Keratinocyte (primary cell): ENCODE measurements around the gene HCFC1. TPM values are rescaled to one million over a fixed set of nuclear protein-coding genes. Genes with fewer than 3 reads are reported as not detected.

Experiments
- DNase-seq: peaks from one replicate; pipeline ENCODE4 v3.0.0-alpha.2; 2011; ENCODE audit warnings: low read depth, missing footprints, low spot score
- FAIRE-seq: peaks from 2 replicates; lab custom pipeline; 2011; peaks lifted over from hg19 to GRCh38; lab: Jason Lieb, UNC
- H2AFZ ChIP-seq: 2 replicates; pipeline ENCODE4 v1.6.0; 2012; ENCODE audit warnings: low read length, control low read depth, inconsistent platforms; ENCODE audit not compliant: control insufficient read depth
- H3K27ac ChIP-seq: 2 replicates; pipeline ENCODE4 v1.5.1; 2011; ENCODE audit warnings: low read length; ENCODE audit not compliant: control insufficient read depth, insufficient read depth
- H3K27me3 ChIP-seq: 3 replicates; pipeline ENCODE4 v1.6.0; 2011; ENCODE audit warnings: low read length; ENCODE audit not compliant: control insufficient read depth, insufficient read depth; ENCODE audit errors: extremely low read depth
- H3K36me3 ChIP-seq, 2 experiments: 2 replicates in 1 of 2; 3 replicates in 1 of 2; pipeline ENCODE4 v1.5.1; 2011; ENCODE audit warnings: low read length in 2 of 2, mild to moderate bottlenecking in 1 of 2; ENCODE audit not compliant: control insufficient read depth in 2 of 2, insufficient read depth in 2 of 2; ENCODE audit errors: extremely low read depth in 1 of 2
- H3K4me1 ChIP-seq: 3 replicates; pipeline ENCODE4 v1.5.1; 2011; ENCODE audit warnings: low read length; ENCODE audit not compliant: control insufficient read depth, insufficient read depth; ENCODE audit errors: extremely low read depth
- H3K4me2 ChIP-seq: 3 replicates; pipeline ENCODE4 v1.6.0; 2011; ENCODE audit warnings: low read depth, low read length; ENCODE audit not compliant: control insufficient read depth, insufficient read depth; ENCODE audit errors: extremely low read depth
- H3K4me3 ChIP-seq, 3 experiments: fragments of 200-600 bp in 1 of 3; sonication (generic) in 1 of 3; 2 replicates in 2 of 3; 3 replicates in 1 of 3; pipeline ENCODE4 v1.5.1; 2011 to 2016; ENCODE audit warnings: low read length in 3 of 3, mild to moderate bottlenecking in 3 of 3, control low read depth in 2 of 3, inconsistent platforms in 1 of 3, low read depth in 1 of 3, mixed read lengths in 1 of 3, mixed run types in 1 of 3, moderate library complexity in 1 of 3; ENCODE audit not compliant: control insufficient read depth in 2 of 3, insufficient read depth in 2 of 3; ENCODE audit errors: extremely low read depth in 1 of 3
- H3K79me2 ChIP-seq: 2 replicates; pipeline ENCODE4 v1.6.0; 2012; ENCODE audit warnings: low read length; ENCODE audit not compliant: control insufficient read depth, insufficient read depth
- H3K9ac ChIP-seq: 3 replicates; pipeline ENCODE4 v1.6.0; 2011; ENCODE audit warnings: low read length; ENCODE audit not compliant: control insufficient read depth, insufficient read depth; ENCODE audit errors: extremely low read depth
- H3K9me1 ChIP-seq: 3 replicates; pipeline ENCODE4 v1.6.0; 2011; ENCODE audit warnings: low read length; ENCODE audit not compliant: control insufficient read depth, insufficient read depth; ENCODE audit errors: extremely low read depth
- H3K9me3 ChIP-seq: 2 replicates; pipeline ENCODE4 v1.5.1; 2012; ENCODE audit warnings: low read depth, low read length; ENCODE audit not compliant: control insufficient read depth
- H4K20me1 ChIP-seq: 3 replicates; pipeline ENCODE4 v1.6.0; 2011; ENCODE audit warnings: low read length; ENCODE audit not compliant: control insufficient read depth, insufficient read depth; ENCODE audit errors: extremely low read depth
- EZH2 ChIP-seq: IDR thresholded peaks from one replicate; pipeline ENCODE4 v1.6.1; 2012; ENCODE audit warnings: inconsistent platforms, mild to moderate bottlenecking, low read length, moderate library complexity
- dilution Hi-C: fragments of 300-500 bp; cut with MboI; formaldehyde crosslinking; loops from one replicate; pipeline ENCODE4 v1.7.0; 2020; ENCODE audit warnings: low sequenced_read_pairs; ENCODE audit not compliant: extremely low pct_ligation_motif_present
- polyA plus RNA-seq, 5 experiments: library from polyadenylated mRNA; depleted of rRNA in 3 of 5; stranded (reverse) in 3 of 5; stranded (forward) in 1 of 5; unstranded in 1 of 5; fragments of >200 nt; gene quantifications; 1 replicate in 1 of 5; 2 replicates in 3 of 5; 3 replicates in 1 of 5; pipeline versions ENCODE4 v1.2.1 to v1.2.3, GENCODE V29; 2011 to 2012; ENCODE audit warnings: missing spikeins in 2 of 5, low read depth in 1 of 5, low replicate concordance in 1 of 5
- TF ChIP-seq, protein P1 (sequence below), 3 experiments: IDR thresholded peaks in 1 of 3; conservative IDR thresholded peaks in 1 of 3; optimal IDR thresholded peaks in 1 of 3; 2 replicates in 2 of 3; 3 replicates in 1 of 3; pipeline versions ENCODE3 to v1.5.1; 2011; ENCODE audit warnings: low read length in 3 of 3, mild to moderate bottlenecking in 3 of 3, moderate library complexity in 2 of 3, control low read depth in 1 of 3, inconsistent platforms in 1 of 3; ENCODE audit not compliant: insufficient read depth in 2 of 3; ENCODE audit errors: extremely low read depth in 1 of 3

Gene HCFC1
- polyA plus RNA-seq, 1 donor (not counting 4 experiments of a cell fraction or from before 2014, with no cell fraction given), result 2.7 TPM

GRCh38 chrX:153973127-153974002, 1.7 kb upstream of the HCFC1 start:
- H3K4me1 ChIP-seq, result peaks cover 19% of the 10 kb centered on the region
- DNase-seq, result no peak
- peak overlapping the region; percentile 49 to 77 (median 70) for H3K4me3 ChIP-seq
- no peak for TF ChIP-seq EZH2
- TF ChIP-seq, protein P1, sequence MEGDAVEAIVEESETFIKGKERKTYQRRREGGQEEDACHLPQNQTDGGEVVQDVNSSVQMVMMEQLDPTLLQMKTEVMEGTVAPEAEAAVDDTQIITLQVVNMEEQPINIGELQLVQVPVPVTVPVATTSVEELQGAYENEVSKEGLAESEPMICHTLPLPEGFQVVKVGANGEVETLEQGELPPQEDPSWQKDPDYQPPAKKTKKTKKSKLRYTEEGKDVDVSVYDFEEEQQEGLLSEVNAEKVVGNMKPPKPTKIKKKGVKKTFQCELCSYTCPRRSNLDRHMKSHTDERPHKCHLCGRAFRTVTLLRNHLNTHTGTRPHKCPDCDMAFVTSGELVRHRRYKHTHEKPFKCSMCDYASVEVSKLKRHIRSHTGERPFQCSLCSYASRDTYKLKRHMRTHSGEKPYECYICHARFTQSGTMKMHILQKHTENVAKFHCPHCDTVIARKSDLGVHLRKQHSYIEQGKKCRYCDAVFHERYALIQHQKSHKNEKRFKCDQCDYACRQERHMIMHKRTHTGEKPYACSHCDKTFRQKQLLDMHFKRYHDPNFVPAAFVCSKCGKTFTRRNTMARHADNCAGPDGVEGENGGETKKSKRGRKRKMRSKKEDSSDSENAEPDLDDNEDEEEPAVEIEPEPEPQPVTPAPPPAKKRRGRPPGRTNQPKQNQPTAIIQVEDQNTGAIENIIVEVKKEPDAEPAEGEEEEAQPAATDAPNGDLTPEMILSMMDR (optimal IDR thresholded peaks at IDR 0.05 in 1 of 3, IDR thresholded peaks at IDR 0.05 in 1 of 3, conservative IDR thresholded peaks at IDR 0.05 in 1 of 3; ENCODE audit: extremely low read depth in 1 of 3, insufficient read depth in 2 of 3, low read length in 3 of 3), result no peak
- no peaks in the 10 kb centered on the region for H3K9me1 ChIP-seq
- peaks cover 4% of the 10 kb centered on the region for H4K20me1 ChIP-seq
- no peaks in the 10 kb centered on the region for H3K27me3 ChIP-seq
- peak overlapping the region; percentile 49 for H2AFZ ChIP-seq
- H3K36me3 ChIP-seq, result peaks cover 0 to 6% of the 10 kb centered on the region in 2 experiments
- H3K4me2 ChIP-seq, result peak overlapping the region; percentile 85
- peaks cover 36% of the 10 kb centered on the region for H3K79me2 ChIP-seq
- peak overlapping the region; percentile 99 for H3K9ac ChIP-seq
- no peak for FAIRE-seq
- H3K27ac ChIP-seq, result peak overlapping the region; percentile 99
- H3K9me3 ChIP-seq, result no peaks in the 10 kb centered on the region
- dilution Hi-C loops, result no loop called here

DNA sequence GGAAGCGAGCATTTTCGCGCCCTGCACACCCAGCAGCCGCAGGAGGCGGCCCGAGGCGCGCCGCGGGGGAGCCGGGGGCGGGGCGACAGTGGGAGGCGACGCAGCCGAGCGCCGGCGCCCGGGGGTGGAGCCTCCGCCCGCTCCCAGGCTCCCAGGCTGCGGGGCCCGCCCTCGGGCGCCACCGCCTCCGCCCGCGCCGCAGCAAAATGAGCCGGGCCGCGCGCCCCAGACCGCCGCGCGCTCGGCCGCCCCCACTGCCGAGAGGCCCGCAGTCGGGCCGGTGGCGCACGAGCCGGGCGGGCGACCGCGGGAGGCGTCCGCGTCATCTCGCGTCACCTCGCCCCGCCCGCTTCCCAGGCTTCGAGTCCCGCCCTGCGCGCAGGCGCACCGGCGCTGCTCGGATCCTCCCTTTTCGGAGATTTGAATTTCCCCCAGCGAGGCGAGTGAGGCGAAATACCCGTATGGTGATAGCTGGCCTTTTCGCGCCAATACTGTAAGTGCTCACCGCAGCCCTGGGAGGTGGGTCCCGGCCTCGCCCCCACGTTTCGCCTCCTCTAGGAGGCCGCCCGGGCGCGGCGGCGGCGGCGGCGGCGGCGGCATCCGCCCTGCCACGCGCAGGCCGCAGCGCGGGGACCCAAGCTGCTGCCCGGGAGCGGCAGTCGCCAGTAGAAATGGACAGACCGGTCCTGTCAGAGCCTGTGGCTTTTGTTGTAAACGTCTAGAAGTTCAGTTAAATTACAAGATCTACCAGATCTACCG, 929 bp upstream of the HCFC1 start, which contains the start of gene TMEM187:
Gene TMEM187, plus strand, starts transcription at position 387 of the 759 bp plus-strand sequence. CDS start 9,309 bp downstream, outside the sequence.
- H3K9me3 ChIP-seq, result no peaks in the 10 kb centered on the region
- peak within 1 kb of the TSS; percentile 88 for H2AFZ ChIP-seq
- peak within 1 kb of the TSS; percentile 84 to 91 (median 86) for H3K4me3 ChIP-seq
- TF ChIP-seq, protein P1 (optimal IDR thresholded peaks at IDR 0.05 in 1 of 3, IDR thresholded peaks at IDR 0.05 in 1 of 3, conservative IDR thresholded peaks at IDR 0.05 in 1 of 3; ENCODE audit: extremely low read depth in 1 of 3, insufficient read depth in 2 of 3, low read length in 3 of 3), result no peak
- TF ChIP-seq EZH2, result no peak
- no peaks in the 10 kb centered on the region for H3K27me3 ChIP-seq
- H3K4me2 ChIP-seq, result peak within 1 kb of the TSS; percentile 85
- H3K9me1 ChIP-seq, result no peaks in the 10 kb centered on the region
- H3K79me2 ChIP-seq, result peaks cover 44% of the 10 kb centered on the region
- dilution Hi-C loops, result no loop called here
- FAIRE-seq, result no peak
- peak within 1 kb of the TSS; percentile 99 for H3K27ac ChIP-seq
- H3K9ac ChIP-seq, result peak within 1 kb of the TSS; percentile 99
- peaks cover 8% of the 10 kb centered on the region for H4K20me1 ChIP-seq
- H3K4me1 ChIP-seq, result peaks cover 20% of the 10 kb centered on the region
- H3K36me3 ChIP-seq, result peaks cover 0 to 6% of the 10 kb centered on the region in 2 experiments
- peak; percentile 23 for DNase-seq
